ENCODE results near the gene TENM4.

- no peak for TF ChIP-seq POLR2AphosphoS2 (IDR thresholded peaks at IDR 0.05; ENCODE audit: low read depth, low read length)
- no peak for TF ChIP-seq RAD51 (IDR thresholded peaks at IDR 0.05)
- TF ChIP-seq ZBTB4 (CRISPR knock-in tag; IDR thresholded peaks at IDR 0.05) = no peak
- TF ChIP-seq PRDM15 (CRISPR knock-in tag; IDR thresholded peaks at IDR 0.05) = no peak
- TF ChIP-seq EZH2 (IDR thresholded peaks at IDR 0.05; ENCODE audit: borderline replicate concordance, control insufficient read depth, low read depth, low read length) = no peak
These were observed 513.3 kb downstream of the TENM4 start for GRCh38 chr11:78927511-78927910.
